BLaER1 (cell line): ENCODE measurements around the gene OR14C36.
"Not testable (repeated sequence)": the region's sequence is repeated elsewhere in the genome, so short reads cannot be mapped to it uniquely, and the experiment has no call there.

Experiments
- H3K27ac ChIP-seq: shearing (Covaris generic); formaldehyde crosslinking; 2 replicates; pipeline ENCODE4 v1.8.1; 2022
- H3K27me3 ChIP-seq: shearing (Covaris generic); formaldehyde crosslinking; 2 replicates; pipeline ENCODE4 v1.8.1; 2022
- H3K36me3 ChIP-seq: shearing (Covaris generic); formaldehyde crosslinking; 2 replicates; pipeline ENCODE4 v1.8.1; 2022
- H3K4me1 ChIP-seq: shearing (Covaris generic); formaldehyde crosslinking; 2 replicates; pipeline ENCODE4 v1.8.1; 2022
- H3K4me2 ChIP-seq: shearing (Covaris generic); formaldehyde crosslinking; 2 replicates; pipeline ENCODE4 v1.8.1; 2022
- H3K4me3 ChIP-seq: shearing (Covaris generic); formaldehyde crosslinking; 2 replicates; pipeline ENCODE4 v1.8.1; 2022
- H3K9ac ChIP-seq: shearing (Covaris generic); formaldehyde crosslinking; 2 replicates; pipeline ENCODE4 v1.8.1; 2022
- H3K9me3 ChIP-seq: shearing (Covaris generic); formaldehyde crosslinking; 2 replicates; pipeline ENCODE4 v1.8.1; 2022
- H4K20me1 ChIP-seq: shearing (Covaris generic); formaldehyde crosslinking; 2 replicates; pipeline ENCODE4 v1.8.1; 2022
- Cebpa-rat ChIP-seq: shearing (Covaris generic); IDR thresholded peaks from 2 replicates; pipeline ENCODE4 v1.8.1; 2022

The OR14C36 gene

GRCh38 chr1:248348475-248348874, at the start of gene OR14C36:
OR14C36 (plus strand) TSS chr1:248348775; CDS start chr1:248348775, 0 bp downstream.
- H3K9ac ChIP-seq = no peak within 1 kb of the TSS
- no peak for TF ChIP-seq Cebpa-rat
- peaks cover 5% of the 10 kb centered on the region; the same call in 1 of the 2 replicates for H3K4me1 ChIP-seq
- no peak within 1 kb of the TSS for H3K27ac ChIP-seq
- no peaks in the 10 kb centered on the region for H3K9me3 ChIP-seq
- no peaks in the 10 kb centered on the region for H3K36me3 ChIP-seq
- H3K4me2 ChIP-seq = no peak within 1 kb of the TSS
- no peaks in the 10 kb centered on the region for H3K27me3 ChIP-seq
- H4K20me1 ChIP-seq = no peaks in the 10 kb centered on the region
- H3K4me3 ChIP-seq = no peak within 1 kb of the TSS

GRCh38 chr1:248303324-248303723, 45.3 kb upstream of the OR14C36 start, which contains the start of gene OR2T12:
OR2T12 (minus strand) TSS chr1:248303424; CDS start chr1:248295578, 7,846 bp downstream.
- H3K27me3 ChIP-seq = no peaks in the 10 kb centered on the region
- TF ChIP-seq Cebpa-rat = no peak
- H3K4me3 ChIP-seq = no peak within 1 kb of the TSS

GRCh38 chr1:248305672-248306071, 42.9 kb upstream of the OR14C36 start:
- H3K27ac ChIP-seq, H3K9ac ChIP-seq, H3K4me2 ChIP-seq, H3K4me3 ChIP-seq, H3K9me3 ChIP-seq, H4K20me1 ChIP-seq, H3K36me3 ChIP-seq, H3K4me1 ChIP-seq, H3K27me3 ChIP-seq: not testable (repeated sequence)

More at GRCh38 chr1:248303324-248303723, 45.3 kb upstream of the OR14C36 start, which contains the start of gene OR2T12:
- Histone ChIP-seq H3K4me1 (no peaks in the 10 kb centered on the region), H3K9ac (no peak within 1 kb of the TSS), H3K36me3 (no peaks in the 10 kb centered on the region), H4K20me1 (no peaks in the 10 kb centered on the region), H3K9me3 (no peaks in the 10 kb centered on the region; the same call in 1 of the 2 replicates), H3K27ac (no peak within 1 kb of the TSS), H3K4me2 (no peak within 1 kb of the TSS)

- Histone ChIP-seq H3K4me3 (no peak overlapping the region), H3K4me2 (no peak overlapping the region), H3K9me3 (no peaks in the 10 kb centered on the region; the same call in 1 of the 2 replicates), H3K9ac (no peak overlapping the region), H3K27ac (no peak overlapping the region), H3K4me1 (no peaks in the 10 kb centered on the region), H3K27me3 (no peaks in the 10 kb centered on the region), H4K20me1 (no peaks in the 10 kb centered on the region), H3K36me3 (no peaks in the 10 kb centered on the region)
- no peak for TF ChIP-seq Cebpa-rat
Observed at GRCh38 chr1:248306103-248306502, 42.5 kb upstream of the OR14C36 start.

- H4K20me1 ChIP-seq, H3K36me3 ChIP-seq, H3K27me3 ChIP-seq, H3K27ac ChIP-seq, H3K4me2 ChIP-seq, H3K9me3 ChIP-seq, H3K4me3 ChIP-seq, H3K9ac ChIP-seq, H3K4me1 ChIP-seq: not testable (repeated sequence)
Observed at GRCh38 chr1:248306740-248307139, 41.8 kb upstream of the OR14C36 start.

GRCh38 chr1:248316796-248317195, 31.8 kb upstream of the OR14C36 start:
- H3K9me3 ChIP-seq = peaks cover 33% of the 10 kb centered on the region
- H3K4me2 ChIP-seq = no peak overlapping the region
- no peak overlapping the region for H3K27ac ChIP-seq
- no peaks in the 10 kb centered on the region for H4K20me1 ChIP-seq
- H3K4me1 ChIP-seq = no peaks in the 10 kb centered on the region
- H3K36me3 ChIP-seq = no peaks in the 10 kb centered on the region
- no peak overlapping the region for H3K9ac ChIP-seq
- no peak for TF ChIP-seq Cebpa-rat
- H3K27me3 ChIP-seq = no peaks in the 10 kb centered on the region
- no peak overlapping the region for H3K4me3 ChIP-seq

GRCh38 chr1:248324468-248324867, 24.1 kb upstream of the OR14C36 start, which contains the start of gene OR2M7:
OR2M7 (minus strand) TSS chr1:248324568; CDS start chr1:248324568, 0 bp downstream.
- H3K9me3 ChIP-seq = no peaks in the 10 kb centered on the region
- no peaks in the 10 kb centered on the region for H4K20me1 ChIP-seq
- H3K36me3 ChIP-seq = no peaks in the 10 kb centered on the region
- H3K27ac ChIP-seq = no peak within 1 kb of the TSS
- no peak within 1 kb of the TSS for H3K9ac ChIP-seq
- H3K27me3 ChIP-seq = no peaks in the 10 kb centered on the region
- H3K4me1 ChIP-seq = no peaks in the 10 kb centered on the region
- H3K4me2 ChIP-seq = no peak within 1 kb of the TSS
- no peak within 1 kb of the TSS for H3K4me3 ChIP-seq
- TF ChIP-seq Cebpa-rat = no peak

GRCh38 chr1:248343451-248343850, 5.1 kb upstream of the OR14C36 start:
- H3K4me3 ChIP-seq = no peak overlapping the region
- no peaks in the 10 kb centered on the region for H3K36me3 ChIP-seq
- H4K20me1 ChIP-seq = no peaks in the 10 kb centered on the region
- no peak overlapping the region for H3K4me2 ChIP-seq
- no peaks in the 10 kb centered on the region for H3K4me1 ChIP-seq
- H3K9ac ChIP-seq = no peak overlapping the region
- no peak overlapping the region for H3K27ac ChIP-seq
- no peak for TF ChIP-seq Cebpa-rat
- no peaks in the 10 kb centered on the region for H3K27me3 ChIP-seq
- no peaks in the 10 kb centered on the region for H3K9me3 ChIP-seq

- Histone ChIP-seq H3K9ac (no peak overlapping the region), H3K4me2 (no peak overlapping the region), H3K36me3 (no peaks in the 10 kb centered on the region), H4K20me1 (no peaks in the 10 kb centered on the region), H3K4me3 (no peak overlapping the region), H3K4me1 (peaks cover 54% of the 10 kb centered on the region), H3K27ac (no peak overlapping the region), H3K9me3 (no peaks in the 10 kb centered on the region), H3K27me3 (no peaks in the 10 kb centered on the region)
- TF ChIP-seq Cebpa-rat = no peak
Observed at GRCh38 chr1:248359415-248359814, 10.8 kb downstream of the OR14C36 start.

- Histone ChIP-seq H3K9me3 (no peaks in the 10 kb centered on the region; the same call in 1 of the 2 replicates), H3K36me3 (no peaks in the 10 kb centered on the region), H3K27ac (peak within 1 kb of the TSS; percentile 5; the same call in 1 of the 2 replicates), H3K9ac (no peak within 1 kb of the TSS), H4K20me1 (no peaks in the 10 kb centered on the region), H3K4me3 (no peak within 1 kb of the TSS), H3K27me3 (no peaks in the 10 kb centered on the region), H3K4me1 (peaks cover 52% of the 10 kb centered on the region), H3K4me2 (peak within 1 kb of the TSS; percentile 35; the same call in 1 of the 2 replicates)
- no peak for TF ChIP-seq Cebpa-rat
Observed at GRCh38 chr1:248361121-248361715, 12.6 kb downstream of the OR14C36 start, which contains the start of gene OR2T4. OR2T4 (plus strand) TSS chr1:248361665; CDS start chr1:248361665, 0 bp downstream.
